ENCODE data around the gene SRRM3. TPM values are rescaled to one million over a fixed set of nuclear protein-coding genes. Genes with fewer than 3 reads are reported as not detected.
"Not testable (repeated sequence)": the region's sequence is repeated elsewhere in the genome, so short reads cannot be mapped to it uniquely, and the experiment has no call there.

SRRM3 gene
- total RNA-seq, 4 donors from 2014 or later, result 1.6 to 4.1 (median 2.8) TPM

GRCh38 chr7:76238326-76238725 lies 36.6 kb downstream of the SRRM3 start:
- H3K27ac ChIP-seq, result no peak overlapping the region
- no peaks in the 10 kb centered on the region for H3K36me3 ChIP-seq
- H3K27me3 ChIP-seq, result peaks cover 71% of the 10 kb centered on the region
- H3K9me3 ChIP-seq, result no peaks in the 10 kb centered on the region
- peaks cover 0 to 8% (median 4%) of the 10 kb centered on the region in 3 donors for H3K4me1 ChIP-seq
- ATAC-seq, result no peak
- no peak for TF ChIP-seq EP300 (IDR thresholded peaks at IDR 0.05)
- no peak for TF ChIP-seq POLR2A (IDR thresholded peaks at IDR 0.05)
- TF ChIP-seq CTCF (IDR thresholded peaks at IDR 0.05), result no peak
- TF ChIP-seq POLR2AphosphoS5 (IDR thresholded peaks at IDR 0.05), result no peak
- WGBS, 2 donors (ENCODE audit: low coverage in 1 of 2), result 14 to 29% methylated on average over 11 to 12 of the region's 12 CpGs
- no peak overlapping the region for H3K4me3 ChIP-seq

GRCh38 chr7:76241141-76241540 lies 39.4 kb downstream of the SRRM3 start:
- TF ChIP-seq EP300 (IDR thresholded peaks at IDR 0.05) (no peak), POLR2A (IDR thresholded peaks at IDR 0.05) (no peak), CTCF (IDR thresholded peaks at IDR 0.05) (no peak), POLR2AphosphoS5 (IDR thresholded peaks at IDR 0.05) (no peak)
- Histone ChIP-seq H3K9me3 (no peaks in the 10 kb centered on the region), H3K27me3 (peaks cover 51% of the 10 kb centered on the region), H3K4me3 (no peak overlapping the region), H3K36me3 (no peaks in the 10 kb centered on the region), H3K27ac (no peak overlapping the region), H3K4me1 (no peaks in the 10 kb centered on the region)
- no peak for ATAC-seq
- 80% methylated on average over 3 of the region's 5 CpGs; no CpG with 5 or more reads in 1 of the 2 donors for WGBS, 2 donors (ENCODE audit: low coverage in 1 of 2)

- not testable (repeated sequence) for H3K4me3 ChIP-seq, H3K9me3 ChIP-seq, ATAC-seq, H3K36me3 ChIP-seq, H3K4me1 ChIP-seq, H3K27ac ChIP-seq
- H3K27me3 ChIP-seq, result peaks cover 36% of the 10 kb centered on the region
- WGBS, 2 donors (ENCODE audit: low coverage in 1 of 2), result 83 to 92% methylated on average over 2 to 3 of the region's 5 CpGs
Observed at GRCh38 chr7:76242517-76243063, 40.9 kb downstream of the SRRM3 start.

- no peak overlapping the region for H3K27ac ChIP-seq
- WGBS, 2 donors (ENCODE audit: low coverage in 1 of 2), result 28 to 44% methylated on average over 2 to 3 of the region's 3 CpGs
- no peak for TF ChIP-seq POLR2A (IDR thresholded peaks at IDR 0.05)
- no peak for TF ChIP-seq POLR2AphosphoS5 (IDR thresholded peaks at IDR 0.05)
- TF ChIP-seq EP300 (IDR thresholded peaks at IDR 0.05), result no peak
- no peaks in the 10 kb centered on the region for H3K4me1 ChIP-seq
- ATAC-seq, result no peak
- no peaks in the 10 kb centered on the region for H3K9me3 ChIP-seq
- no peaks in the 10 kb centered on the region for H3K36me3 ChIP-seq
- no peak overlapping the region for H3K4me3 ChIP-seq
- H3K27me3 ChIP-seq, result peaks cover 29% of the 10 kb centered on the region
Observed at GRCh38 chr7:76244781-76245391, 43.2 kb downstream of the SRRM3 start.

- H3K27me3 ChIP-seq, result peaks cover 31% of the 10 kb centered on the region
- no peaks in the 10 kb centered on the region for H3K4me1 ChIP-seq
- no peak for ATAC-seq
- TF ChIP-seq EP300 (IDR thresholded peaks at IDR 0.05), result no peak
- TF ChIP-seq POLR2AphosphoS5 (IDR thresholded peaks at IDR 0.05), result no peak
- TF ChIP-seq CTCF (IDR thresholded peaks at IDR 0.05), result no peak
- TF ChIP-seq POLR2A (IDR thresholded peaks at IDR 0.05), result no peak
- no peaks in the 10 kb centered on the region for H3K9me3 ChIP-seq
- no peaks in the 10 kb centered on the region for H3K36me3 ChIP-seq
- H3K4me3 ChIP-seq, result no peak overlapping the region
- 21 to 71% methylated on average over 1 to 3 of the region's 5 CpGs for WGBS, 2 donors (ENCODE audit: low coverage in 1 of 2)
- no peak overlapping the region for H3K27ac ChIP-seq
Observed at GRCh38 chr7:76246804-76247389, 45.2 kb downstream of the SRRM3 start.

- TF ChIP-seq POLR2AphosphoS5 (IDR thresholded peaks at IDR 0.05) (no peak), POLR2A (IDR thresholded peaks at IDR 0.05) (no peak), CTCF (IDR thresholded peaks at IDR 0.05) (no peak), EP300 (IDR thresholded peaks at IDR 0.05) (no peak)
- 65 to 90% methylated on average over 3 to 4 of the region's 10 CpGs for WGBS, 2 donors (ENCODE audit: low coverage in 1 of 2)
Observed at GRCh38 chr7:76247938-76248337, 46.2 kb downstream of the SRRM3 start.

More at GRCh38 chr7:76247938-76248337, 46.2 kb downstream of the SRRM3 start:
- Histone ChIP-seq H3K9me3 (no peaks in the 10 kb centered on the region), H3K4me3 (no peak overlapping the region), H3K27ac (no peak overlapping the region), H3K4me1 (no peaks in the 10 kb centered on the region), H3K36me3 (no peaks in the 10 kb centered on the region), H3K27me3 (peaks cover 35% of the 10 kb centered on the region)
- no peak for ATAC-seq

Data from gastroesophageal sphincter (tissue), 4 donors.